Limb (tissue), 2 donors: ENCODE results near the gene OR4F15.
"Not testable (repeated sequence)": the region's sequence is repeated elsewhere in the genome, so short reads cannot be mapped to it uniquely, and the experiment has no call there.

Experiments
- DNase-seq, 2 donors: peaks; one replicate each; pipeline ENCODE4 v3.0.0-alpha.2; 2016; ENCODE audit errors: extremely low spot score in 2 of 2

Gene OR4F15, protein sequence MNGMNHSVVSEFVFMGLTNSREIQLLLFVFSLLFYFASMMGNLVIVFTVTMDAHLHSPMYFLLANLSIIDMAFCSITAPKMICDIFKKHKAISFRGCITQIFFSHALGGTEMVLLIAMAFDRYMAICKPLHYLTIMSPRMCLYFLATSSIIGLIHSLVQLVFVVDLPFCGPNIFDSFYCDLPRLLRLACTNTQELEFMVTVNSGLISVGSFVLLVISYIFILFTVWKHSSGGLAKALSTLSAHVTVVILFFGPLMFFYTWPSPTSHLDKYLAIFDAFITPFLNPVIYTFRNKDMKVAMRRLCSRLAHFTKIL

DNA sequence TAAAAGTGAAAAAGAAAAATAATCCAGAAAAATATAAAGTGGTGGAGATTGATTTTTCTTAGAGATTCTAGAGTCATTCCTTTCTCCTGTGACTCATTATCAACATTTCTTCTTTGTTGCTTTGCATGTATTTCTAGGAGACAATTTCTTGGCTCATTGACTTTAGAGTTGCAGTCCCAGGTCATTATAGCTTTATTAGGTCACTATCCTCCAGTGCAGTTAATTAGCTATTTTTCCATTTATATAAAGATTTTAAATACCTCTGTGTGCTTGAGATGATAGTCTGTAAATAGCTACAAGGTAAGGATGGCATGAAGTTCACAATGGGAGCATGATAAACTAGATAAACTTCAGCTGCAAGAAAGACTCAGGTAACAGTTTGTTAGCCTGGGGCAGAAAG lies at the start of gene OR4F15:
Gene OR4F15, plus strand, starts transcription at position 301 of the 400 bp plus-strand sequence. CDS start 5,985 bp downstream, outside the sequence.
- DNase-seq: no peak

DNA sequence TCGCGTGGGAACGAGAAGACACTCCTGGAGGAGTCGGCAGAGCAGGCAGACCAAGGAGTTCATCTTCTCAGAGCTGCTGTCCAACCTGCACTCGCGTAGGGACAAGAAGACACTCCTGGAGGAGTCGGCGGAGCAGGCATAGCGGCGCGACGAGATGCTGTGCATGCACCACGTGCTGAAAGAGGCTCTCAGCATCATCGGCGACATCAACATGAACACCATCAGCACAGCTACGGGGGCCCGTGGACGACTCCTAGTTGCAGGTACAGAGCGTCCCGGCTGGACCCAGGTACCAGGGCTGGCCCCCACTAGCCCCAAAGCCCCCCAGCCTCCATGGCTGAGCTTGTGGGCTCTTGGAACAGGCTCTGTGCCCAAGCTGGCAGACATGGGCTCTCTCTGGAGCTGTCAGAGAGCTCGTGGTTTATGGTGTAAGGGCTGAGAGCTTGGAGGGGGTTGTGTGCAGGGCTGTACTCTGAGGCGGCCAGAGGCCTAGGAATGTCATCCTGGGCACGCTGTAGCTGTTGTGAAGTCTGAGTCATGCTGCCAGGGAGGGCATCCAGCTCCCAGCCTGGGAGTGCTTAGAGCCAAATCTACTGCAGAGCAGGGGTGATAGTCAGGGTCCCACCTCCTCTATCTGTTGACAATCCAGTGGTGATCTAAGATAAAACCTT lies 47.2 kb upstream of the OR4F15 start:
- DNase-seq: not testable (repeated sequence)

DNA sequence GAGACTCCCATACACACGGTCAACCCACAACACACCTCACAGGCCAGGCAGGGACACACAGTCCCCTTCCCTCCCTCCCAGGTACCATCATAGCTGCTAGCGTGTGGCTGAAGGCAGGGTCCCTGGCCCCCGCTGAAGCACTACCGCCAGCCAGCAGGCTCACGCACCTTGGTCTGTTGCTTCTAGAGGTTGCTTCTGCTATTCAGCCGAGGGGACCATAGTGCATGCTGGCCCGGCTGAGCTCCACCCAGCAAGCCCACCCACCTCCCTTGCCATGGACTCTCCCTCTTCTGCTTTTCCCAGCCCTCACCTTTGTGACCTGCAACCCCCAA lies 46.7 kb upstream of the OR4F15 start:
- not testable (repeated sequence) for DNase-seq

DNA sequence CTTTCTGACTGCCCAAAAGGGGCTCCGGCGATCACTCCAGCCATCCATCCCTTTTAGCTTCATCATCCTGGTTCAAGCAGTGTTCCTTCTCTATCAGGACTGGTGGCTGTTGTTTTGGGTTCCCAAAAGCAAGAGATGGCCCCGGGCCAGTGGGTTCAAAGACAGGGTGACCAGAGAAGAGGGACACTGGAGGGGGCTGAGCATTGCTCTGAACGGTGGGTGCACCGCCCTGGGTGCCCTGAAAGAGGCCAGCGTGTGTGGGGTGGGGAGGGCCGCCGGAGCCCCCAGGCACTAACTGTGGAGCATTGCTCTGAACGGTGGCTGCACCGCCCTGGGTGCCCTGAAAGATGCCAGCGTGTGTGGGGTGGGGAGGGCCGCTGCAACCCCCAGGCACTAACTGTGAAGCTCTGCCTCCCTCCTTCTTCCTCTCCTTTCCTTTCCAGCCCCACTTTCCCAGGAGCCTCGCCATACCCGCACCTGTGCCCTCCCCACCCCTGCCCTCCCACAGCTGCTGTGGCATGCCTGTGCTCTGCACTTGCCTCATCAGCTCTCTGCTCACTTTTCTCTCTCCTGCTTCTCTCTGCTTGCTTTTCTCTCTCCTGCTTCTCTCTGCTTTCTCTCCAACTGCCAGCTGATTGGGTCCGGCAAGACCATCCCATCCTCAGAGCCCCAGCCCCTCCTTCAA lies 46.1 kb upstream of the OR4F15 start:
- DNase-seq: no peak

DNA sequence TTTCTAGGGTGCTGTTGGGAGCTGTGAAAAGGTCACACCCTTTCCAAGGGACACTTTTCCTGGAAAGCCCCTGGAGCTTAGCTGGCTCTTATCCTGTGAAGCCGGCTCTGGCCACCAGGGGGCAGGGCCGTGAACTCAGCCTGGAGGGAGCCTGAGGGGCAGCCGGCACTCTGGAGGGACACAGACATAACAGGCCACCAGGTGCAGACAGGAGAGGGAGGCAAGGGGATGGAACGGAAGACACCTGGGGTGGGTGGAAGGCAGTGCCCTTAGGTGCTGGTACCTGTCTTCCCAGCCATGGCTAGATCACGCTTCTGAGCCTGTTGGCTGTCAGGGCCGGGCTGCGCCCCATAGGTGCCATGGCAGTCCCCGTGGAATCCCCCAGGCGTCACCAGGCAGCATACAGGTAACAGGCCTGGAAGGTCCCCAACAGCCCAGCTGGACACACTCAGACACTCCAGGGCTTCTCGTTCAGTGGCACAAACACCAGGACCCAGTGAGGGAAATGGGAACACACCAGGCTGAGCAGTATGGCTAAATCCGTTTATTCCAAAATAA lies 44.8 kb upstream of the OR4F15 start:
- DNase-seq: not testable (repeated sequence)

DNA sequence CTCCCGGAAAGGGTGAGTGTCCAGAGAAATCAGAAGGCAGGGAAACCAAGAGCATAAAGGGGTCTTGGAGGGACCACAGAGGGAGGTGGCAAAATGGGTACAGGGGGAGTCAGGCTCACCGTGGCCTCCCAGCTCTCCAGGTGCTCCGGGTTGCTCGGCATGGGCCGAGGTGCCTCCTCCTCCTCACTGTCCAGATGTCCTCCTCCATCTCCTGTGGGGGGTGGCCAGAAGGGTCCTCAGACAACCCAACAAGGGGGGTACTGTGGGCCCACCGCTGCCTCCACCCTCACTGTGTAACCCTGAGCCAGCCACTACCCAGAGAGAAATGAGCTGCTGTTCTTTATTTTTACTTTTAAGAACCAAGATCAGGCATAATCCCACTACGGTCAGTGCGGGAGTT lies 39.1 kb upstream of the OR4F15 start:
- DNase-seq: no peak

DNA sequence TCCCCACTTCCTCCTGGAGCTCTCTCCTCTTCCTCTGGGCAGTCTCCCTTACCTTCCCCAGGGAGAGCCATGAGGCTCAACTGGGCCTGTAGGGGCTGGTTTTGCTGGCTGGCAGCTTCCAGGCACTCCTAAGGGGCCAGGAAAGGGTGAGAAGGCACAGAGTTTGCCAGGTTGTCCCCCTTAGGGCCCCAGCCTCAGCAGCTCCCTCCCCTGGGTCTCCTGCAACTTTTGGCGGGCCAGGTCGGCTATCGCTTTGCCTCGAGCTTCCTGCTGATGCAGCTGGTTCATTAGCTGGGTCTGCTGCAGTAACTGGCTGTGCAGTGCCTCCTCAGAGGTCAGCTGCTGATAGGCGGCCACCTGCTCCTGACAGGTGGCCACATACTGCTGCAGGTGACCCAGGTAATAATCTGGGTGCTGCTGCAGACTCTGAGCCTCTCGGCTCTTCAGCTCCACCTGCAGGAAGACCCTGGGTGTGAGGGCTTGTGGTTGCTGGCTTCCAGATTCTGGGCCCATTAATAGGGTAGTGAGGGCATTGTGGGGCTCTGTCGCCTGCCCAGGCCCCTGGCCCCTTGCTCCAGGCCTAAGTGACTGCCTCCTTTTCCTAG lies 38.4 kb upstream of the OR4F15 start:
- no peak for DNase-seq

DNA sequence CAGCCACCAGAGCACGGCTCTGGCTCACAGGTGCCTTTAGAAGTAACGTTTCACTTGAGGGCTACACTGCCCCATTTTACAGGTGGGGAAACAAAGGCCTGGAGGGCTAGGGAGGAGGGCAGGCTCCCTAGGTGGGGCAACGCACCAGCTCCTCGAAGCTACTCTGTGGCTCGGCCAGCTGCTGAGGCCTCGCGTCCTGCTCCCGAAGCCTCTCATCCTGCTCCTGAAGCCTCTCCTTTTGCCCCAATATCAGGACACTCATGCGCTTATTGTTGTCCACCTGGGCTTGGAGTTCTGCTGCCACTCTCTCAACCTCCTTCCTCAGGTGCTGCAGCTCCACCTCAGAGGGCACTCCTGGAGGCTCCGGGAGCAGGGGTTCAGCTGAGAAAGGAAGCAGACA lies 36.9 kb upstream of the OR4F15 start:
- no peak for DNase-seq

DNA sequence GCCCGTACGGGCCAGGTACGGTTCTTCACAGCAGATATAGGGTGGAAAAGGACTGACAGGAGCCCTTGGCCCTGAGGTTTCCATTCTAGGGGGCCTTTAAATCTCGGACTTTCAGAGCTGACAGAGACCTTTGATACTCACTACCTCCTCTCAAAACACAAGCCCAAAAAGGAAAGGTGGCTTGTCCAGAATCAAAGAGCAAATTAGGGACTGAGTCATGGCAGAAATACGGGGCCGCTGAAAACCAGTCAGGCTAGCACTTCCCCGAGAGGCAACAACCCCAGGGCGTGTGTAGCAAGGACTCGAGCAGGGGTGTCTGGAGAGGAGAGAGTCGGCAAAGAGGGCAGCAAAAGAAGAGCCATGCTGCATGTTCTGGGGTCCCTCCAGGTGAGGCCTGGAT lies 33.4 kb upstream of the OR4F15 start:
- not testable (repeated sequence) for DNase-seq

DNA sequence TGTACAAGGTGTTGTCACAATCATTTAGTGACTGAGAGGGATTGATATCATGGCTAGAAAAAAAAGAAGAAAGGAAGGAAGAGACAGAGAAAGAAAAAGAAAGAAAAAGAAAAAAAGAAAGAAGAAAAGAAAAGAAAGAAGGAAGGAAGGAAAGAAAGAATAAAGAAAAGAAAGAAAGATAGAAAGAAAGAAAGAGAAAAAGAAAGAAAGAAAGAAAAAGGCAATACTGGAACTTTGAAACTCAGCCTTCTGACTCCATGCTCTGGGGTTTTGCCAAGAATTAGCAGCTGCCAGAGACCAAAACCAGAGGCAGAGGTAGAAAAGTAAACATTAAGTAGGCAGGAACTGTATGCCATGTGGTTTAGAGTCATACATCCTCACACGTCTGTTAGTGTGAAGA lies 31.8 kb upstream of the OR4F15 start:
- DNase-seq: not testable (repeated sequence)

DNA sequence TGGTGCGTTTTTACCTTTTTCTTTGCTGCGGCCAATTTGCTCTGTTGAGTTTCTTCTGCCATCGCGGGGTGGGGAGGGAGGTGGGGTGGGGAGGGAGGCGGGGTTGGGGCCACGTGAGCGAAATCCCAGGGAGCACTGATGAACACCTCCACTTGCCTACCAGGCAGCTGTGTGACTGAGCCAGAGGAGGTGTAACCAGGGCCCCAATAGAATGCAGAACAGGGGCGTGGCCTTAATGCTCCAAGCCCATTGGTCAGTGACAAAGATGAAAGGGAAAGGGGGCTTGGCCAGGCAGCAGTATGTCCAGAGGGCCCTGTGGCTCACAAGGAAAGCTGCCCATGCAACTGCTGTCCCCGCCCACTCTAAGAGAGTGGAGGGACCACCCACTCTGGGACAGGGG lies 30.1 kb upstream of the OR4F15 start:
- DNase-seq: no peak

DNA sequence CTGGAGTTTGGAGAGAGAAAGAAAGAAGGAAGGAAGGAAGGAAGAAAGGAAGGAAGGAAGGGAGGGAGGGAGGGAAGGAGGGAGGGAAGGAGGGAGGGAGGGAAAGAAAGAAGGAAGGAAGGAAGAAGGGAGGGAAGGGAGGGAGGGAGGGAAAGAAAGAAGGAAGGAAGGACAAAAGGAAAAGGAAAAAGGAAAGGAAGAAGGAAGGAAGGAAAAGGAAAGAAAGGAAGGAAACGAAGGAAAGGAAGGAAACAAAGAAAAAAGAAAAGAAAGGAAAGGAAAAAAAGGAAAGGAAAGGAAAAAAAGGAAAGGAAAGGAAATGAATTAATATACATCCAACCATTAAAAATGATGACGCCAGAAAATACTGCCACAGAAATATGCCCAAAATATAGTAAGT lies 27.4 kb upstream of the OR4F15 start:
- no peak for DNase-seq

DNA sequence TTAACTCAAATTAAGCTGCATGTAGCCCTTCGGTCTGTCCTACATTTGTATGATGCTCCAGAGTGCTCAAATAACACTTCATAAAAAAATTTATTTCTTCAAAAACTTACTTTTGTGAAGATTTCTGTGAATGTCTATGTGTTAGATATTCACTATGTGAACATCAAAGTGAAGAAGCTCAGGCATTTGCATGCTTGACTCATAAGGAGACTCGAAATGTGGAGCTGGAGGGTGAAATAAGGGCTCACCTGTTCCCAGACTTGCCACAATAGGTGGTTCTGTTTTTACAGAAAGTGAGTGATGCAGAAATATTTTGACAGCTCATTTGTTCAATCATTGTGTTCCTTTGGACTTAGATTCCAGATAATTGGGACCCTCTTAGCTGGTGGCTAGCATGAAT lies 25.6 kb upstream of the OR4F15 start:
- DNase-seq: not testable (repeated sequence)

DNA sequence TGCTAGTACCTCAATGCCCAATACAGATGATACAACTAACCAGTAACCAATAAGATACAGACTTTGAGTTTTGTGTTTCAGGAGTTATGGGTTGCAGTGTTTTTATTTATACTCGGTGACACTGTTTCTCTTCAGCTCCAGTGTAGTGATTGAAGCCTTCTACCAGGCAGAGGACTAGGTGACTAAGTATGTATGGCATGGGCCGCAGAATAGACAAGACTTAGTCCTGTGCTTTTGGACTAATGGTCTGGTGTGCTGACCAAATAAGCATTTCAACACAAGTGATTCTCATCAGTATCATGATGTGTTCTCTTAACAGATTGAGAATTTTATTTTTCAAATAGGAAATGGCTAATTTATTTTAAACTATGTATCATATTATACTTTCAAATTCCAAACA lies 24.0 kb upstream of the OR4F15 start:
- not testable (repeated sequence) for DNase-seq

DNA sequence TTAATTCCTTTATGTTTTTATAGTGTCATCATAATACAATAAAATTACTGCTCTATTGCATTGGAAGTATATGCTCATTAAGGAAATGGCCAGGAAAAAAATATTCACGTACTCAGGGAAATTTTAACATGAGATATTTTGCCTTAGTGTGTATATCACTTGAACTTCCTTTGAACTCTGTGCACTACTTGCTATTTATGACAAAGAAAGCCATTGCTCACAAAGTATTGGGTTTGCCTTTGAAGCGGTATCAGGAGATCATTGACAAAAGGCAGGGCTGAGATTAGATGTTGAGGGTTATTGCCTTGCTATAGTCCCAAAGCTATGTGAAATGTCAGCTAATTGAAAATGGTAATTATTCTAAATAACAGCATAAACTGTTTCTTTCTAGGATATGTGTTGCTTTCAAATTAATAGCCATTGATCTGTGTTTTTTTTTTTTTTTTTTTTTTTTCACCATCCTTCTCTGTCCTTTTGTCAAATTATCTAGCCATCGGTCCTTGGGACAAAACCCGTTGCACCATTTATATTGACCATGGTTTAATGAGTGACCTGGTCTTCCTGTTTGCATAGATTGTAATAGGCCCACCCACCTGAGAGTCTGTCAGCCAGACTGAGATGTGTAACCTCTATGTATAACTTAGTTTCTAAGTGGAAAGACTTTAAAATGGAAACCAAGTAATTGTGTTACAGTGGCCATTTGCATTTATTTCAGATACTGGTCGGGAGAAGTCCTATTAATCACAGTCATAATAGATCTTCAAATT lies 23.3 kb upstream of the OR4F15 start:
- not testable (repeated sequence) for DNase-seq

DNA sequence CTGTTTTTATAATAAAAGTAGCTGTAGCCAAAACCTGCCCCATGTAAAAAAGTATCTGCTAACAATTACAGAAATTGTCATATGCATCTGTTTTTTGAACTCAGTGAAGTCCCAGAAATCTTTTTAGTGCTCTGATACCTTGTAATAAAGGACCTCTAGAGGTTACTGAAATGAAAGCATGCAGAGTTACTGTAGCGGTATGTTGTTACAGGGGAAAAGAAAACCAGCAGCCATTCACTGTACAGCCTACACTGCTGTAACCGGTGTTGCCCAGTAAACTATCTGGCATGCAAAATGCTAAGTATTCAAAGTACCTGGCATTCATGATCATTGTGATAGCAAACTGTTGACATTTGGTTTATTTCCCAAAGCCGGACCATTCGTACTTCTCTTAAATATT lies 21.3 kb upstream of the OR4F15 start:
- not testable (repeated sequence) for DNase-seq

DNA sequence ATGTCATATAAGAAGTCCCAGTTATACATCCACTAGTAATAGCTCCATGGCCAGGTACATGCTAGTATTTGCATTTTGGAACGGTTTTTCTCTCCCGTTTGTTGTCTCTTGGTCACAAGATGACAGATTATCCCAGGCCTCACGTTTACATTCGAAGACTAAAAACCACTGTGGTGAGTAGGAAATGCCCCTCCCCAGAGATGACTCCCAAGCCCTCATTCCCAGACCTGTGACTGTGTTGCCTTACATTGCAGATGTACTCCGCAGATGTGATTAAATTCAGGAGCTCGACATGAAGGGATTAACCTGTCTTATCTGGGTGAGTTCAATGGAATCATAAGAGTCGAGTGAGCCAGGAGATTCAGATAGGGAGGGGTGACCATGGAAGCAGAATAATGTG lies 18.0 kb upstream of the OR4F15 start:
- not testable (repeated sequence) for DNase-seq

DNA sequence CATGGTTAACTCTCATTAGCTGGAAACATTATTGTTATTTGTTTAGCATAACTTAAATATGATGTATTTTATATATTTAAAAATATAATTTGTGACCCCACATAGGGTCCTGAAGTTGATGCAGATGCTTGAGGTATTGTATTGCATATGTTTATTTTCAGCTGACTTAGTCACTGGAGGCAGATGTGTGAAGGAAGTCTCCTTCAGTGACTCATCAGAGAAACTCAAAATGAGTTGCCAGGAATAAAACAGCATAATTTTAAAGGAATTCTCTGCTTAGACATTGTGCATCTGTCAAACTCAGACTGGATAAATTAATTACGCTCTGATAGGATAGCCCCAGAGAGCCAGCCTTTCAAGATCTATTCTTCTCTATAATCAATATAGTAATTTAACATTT lies 16.5 kb upstream of the OR4F15 start:
- DNase-seq: no peak

DNA sequence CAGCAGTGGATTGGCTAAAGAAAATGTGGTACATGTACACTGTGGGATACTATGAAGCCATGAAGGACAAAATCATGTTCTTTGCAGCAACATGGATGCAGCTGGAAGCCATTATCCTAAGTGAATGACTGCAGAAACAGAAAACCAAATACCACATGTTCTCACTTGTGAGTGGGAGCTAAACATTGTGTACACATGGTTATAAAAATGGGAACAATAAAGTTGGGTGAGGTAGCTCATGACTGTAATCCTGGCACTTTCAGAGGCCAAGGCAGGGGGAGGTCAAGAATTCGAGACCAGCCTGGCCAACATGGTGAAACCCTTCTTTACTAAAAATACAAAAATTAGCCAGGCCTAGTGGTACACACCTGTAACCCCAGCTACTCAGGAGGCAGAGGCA lies 12.3 kb upstream of the OR4F15 start:
- DNase-seq: no peak

DNA sequence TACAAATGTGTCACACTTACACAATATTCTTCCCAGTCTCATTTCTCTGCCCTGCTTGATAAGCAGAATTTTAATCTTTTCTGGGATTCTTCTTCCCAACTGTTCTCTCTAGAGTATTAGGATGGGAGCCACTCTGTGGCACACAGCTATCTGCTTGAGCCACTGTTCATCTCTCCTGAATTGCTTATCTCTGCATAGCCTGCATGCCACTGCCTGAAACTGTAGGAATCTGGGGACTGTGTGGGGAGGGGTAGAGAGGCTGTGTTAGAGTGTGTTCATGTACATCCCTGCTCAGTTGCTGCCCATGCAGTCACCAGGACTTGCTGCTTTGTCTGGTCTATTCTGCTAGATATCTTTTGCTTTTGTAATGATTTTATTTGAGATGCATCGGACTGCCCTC lies 11.0 kb upstream of the OR4F15 start:
- no peak for DNase-seq

DNA sequence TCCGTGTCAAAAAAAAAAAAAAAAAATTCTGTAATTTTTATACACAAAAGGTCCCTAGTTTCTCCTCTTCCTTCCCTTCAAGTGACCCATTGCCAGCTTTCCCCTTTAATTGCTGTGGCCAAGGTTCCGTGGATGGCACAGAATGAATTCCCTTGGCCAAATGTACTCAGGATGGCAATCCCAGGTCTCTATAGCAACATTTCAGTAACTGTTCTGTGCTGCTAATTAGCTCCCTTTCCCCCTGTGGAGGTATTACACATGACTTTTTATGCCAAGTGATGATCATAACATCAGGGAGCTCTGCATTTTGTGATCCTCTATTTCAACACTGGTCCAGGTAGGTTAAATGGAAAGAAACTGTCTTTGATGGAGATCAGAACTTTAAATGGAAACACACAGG lies 8.8 kb upstream of the OR4F15 start, which contains the start of gene OR4F6:
Gene OR4F6, plus strand, starts transcription at position 301 of the 400 bp plus-strand sequence. CDS start 2,211 bp downstream, outside the sequence.
- DNase-seq: no peak
